CD4-positive, alpha-beta T cell (primary cell): ENCODE measurements around the gene ZDHHC12. TPM values are rescaled to one million over a fixed set of nuclear protein-coding genes. Genes with fewer than 3 reads are reported as not detected.
A peak's percentile ranks its signal among the peaks of the same experiment; 100 is the strongest.

Experiments used
- ATAC-seq: fragments of 200-7000 bp; cut with Tn5 transposase; one replicate; pipeline ENCODE4 v1.10.0; 2022; ENCODE audit warnings: mild to moderate bottlenecking; ENCODE audit not compliant: poor library complexity
- CTCF ChIA-PET: fragments of 350-600 bp; sonication (Branson Sonifier 250); formaldehyde crosslinking; loops from one replicate; lab custom pipeline; 2021; ENCODE audit warnings: antibody characterized with exemption, inconsistent platforms; lab: Charles Lee
- POLR2A ChIA-PET: fragments of 350-600 bp; sonication (Branson Sonifier 250); formaldehyde crosslinking; loops from one replicate; lab custom pipeline; 2021; ENCODE audit warnings: antibody characterized with exemption, inconsistent platforms; lab: Charles Lee
- DNase-seq, 14 experiments: peaks; one replicate each; pipeline ENCODE4 v3.0.0-alpha.2; 2013 to 2020; ENCODE audit warnings: mixed read lengths in 2 of 14
- H3K27ac ChIP-seq, 2 donors: one replicate each; pipeline versions ENCODE4 v1.5.1 to v1.7.0; 2013; ENCODE audit warnings: low read length in 2 of 2, low read depth in 1 of 2, mild to moderate bottlenecking in 1 of 2
- H3K27me3 ChIP-seq, 2 experiments: 1 replicate in 1 of 2; 2 replicates in 1 of 2; pipeline versions ENCODE4 v1.6.1 to v1.7.0; 2013; ENCODE audit warnings: low read length in 2 of 2, control low read depth in 1 of 2, mild to moderate bottlenecking in 1 of 2, moderate library complexity in 1 of 2; ENCODE audit not compliant: insufficient read depth in 2 of 2, control insufficient read depth in 1 of 2
- H3K36me3 ChIP-seq: one replicate; pipeline ENCODE4 v1.6.1; 2013; ENCODE audit warnings: low read length, control low read depth; ENCODE audit not compliant: insufficient read depth
- H3K4me1 ChIP-seq: one replicate; pipeline ENCODE4 v1.6.1; 2013; ENCODE audit warnings: low read length, control low read depth; ENCODE audit not compliant: insufficient read depth
- H3K4me3 ChIP-seq: one replicate; pipeline ENCODE4 v1.5.1; 2013; ENCODE audit warnings: mild to moderate bottlenecking, low read length, moderate library complexity
- H3K9me3 ChIP-seq, 2 experiments: 1 replicate in 1 of 2; 2 replicates in 1 of 2; pipeline versions ENCODE4 v1.6.1 to v1.7.0; 2013; ENCODE audit warnings: low read length in 2 of 2, mild to moderate bottlenecking in 2 of 2, control low read depth in 1 of 2, moderate library complexity in 1 of 2; ENCODE audit not compliant: control insufficient read depth in 1 of 2, insufficient read depth in 1 of 2
- H3K27ac Mint-ChIP-seq: one replicate; pipeline ENCODE4 v1.8.0; 2020; ENCODE audit warnings: mixed read lengths
- H3K27me3 Mint-ChIP-seq: one replicate; pipeline ENCODE4 v1.8.0; 2021; ENCODE audit warnings: mixed read lengths
- H3K36me3 Mint-ChIP-seq: one replicate; pipeline ENCODE4 v1.8.0; 2021; ENCODE audit warnings: low read depth, mixed read lengths
- H3K4me1 Mint-ChIP-seq: one replicate; pipeline ENCODE4 v1.8.0; 2021; ENCODE audit warnings: low read depth, mixed read lengths
- H3K4me3 Mint-ChIP-seq: one replicate; pipeline ENCODE4 v1.8.0; 2020; ENCODE audit warnings: mild to moderate bottlenecking, mixed read lengths
- H3K9me3 Mint-ChIP-seq: one replicate; pipeline ENCODE4 v1.8.0; 2020; ENCODE audit warnings: mixed read lengths
- CTCF ChIP-seq: fragments of 200-600 bp; IDR thresholded peaks from one replicate; pipeline ENCODE4 v1.8.0; 2022; ENCODE audit warnings: antibody characterized with exemption, mild to moderate bottlenecking
- intact Hi-C, 2 experiments: fragments of 100-400 bp; cut with DNase I in 1 of 2; cut with micrococcal nuclease in 1 of 2; formaldehyde crosslinking; loops; one replicate each; pipeline versions ENCODE4 v1.15.1 to v1.9.0; 2023 to 2025; cut with DNase I, micrococcal nuclease
- total RNA-seq, 174 experiments: library from RNA in 2 of 174; stranded (reverse) in 2 of 174; gene quantifications; one replicate each; pipeline ENCODE4 v1.2.3 and lab custom pipeline; 2021 to 2026

The ZDHHC12 gene
- total RNA-seq, 2 experiments from 2014 or later: 22.0 to 23.7 TPM

DNA sequence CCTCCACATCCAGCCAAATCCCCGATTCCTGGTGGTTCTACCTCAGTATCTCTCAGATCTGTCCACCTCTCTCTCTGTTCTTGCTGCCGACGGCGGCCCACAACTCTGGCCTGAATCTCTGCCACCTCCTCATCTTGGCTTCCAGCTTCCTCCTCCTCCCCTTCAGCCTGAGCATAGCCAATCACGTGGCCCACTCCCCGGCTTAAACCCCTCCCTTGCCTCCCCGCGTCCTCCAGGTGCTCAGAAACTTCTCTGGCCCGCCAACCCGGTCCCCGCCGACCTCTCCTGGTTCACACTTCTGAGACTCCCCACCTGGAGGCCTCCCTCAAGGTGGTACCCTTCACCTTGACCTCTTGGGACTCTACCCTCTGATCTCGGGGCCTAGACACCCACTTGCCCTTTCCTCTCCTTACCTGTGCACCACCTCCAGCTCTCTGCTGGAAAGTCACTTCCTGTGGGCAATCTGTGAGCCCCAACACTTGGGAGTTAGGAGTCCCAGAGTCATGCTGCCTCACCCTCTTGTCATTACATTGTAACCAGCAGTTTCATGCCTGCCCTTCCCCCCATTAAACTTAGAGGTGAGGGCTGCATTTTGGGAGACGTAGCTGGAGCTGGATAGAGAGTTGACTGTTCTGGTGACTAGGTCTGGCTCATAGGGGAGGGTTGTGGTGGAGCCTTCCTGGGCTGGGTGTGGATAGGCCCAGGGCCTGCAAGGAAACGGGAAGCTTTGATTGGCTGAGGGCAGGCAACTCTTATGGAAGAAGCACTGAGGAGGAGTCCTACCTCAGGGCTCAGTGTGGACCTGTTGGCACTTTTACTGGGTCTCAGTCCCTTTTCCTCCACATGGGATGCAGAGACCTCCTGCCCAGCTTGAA is 39.4 kb downstream of the ZDHHC12 start:
- intact Hi-C loops: loop anchor here in 1 of 2 experiments (5.0 kb wide), 2 partner anchors 37 to 38 kb away; partner anchors contain the start of gene ZDHHC12
- POLR2A ChIA-PET: interaction anchor here (0.7 to 2.3 kb wide), 7 partner anchors 13 to 134 kb away, joined by 3 to 16 read pairs (median 5); partner anchors contain the start of genes DYNC2I2, ENDOG, PKN3 and ZDHHC12
- H3K27me3 Mint-ChIP-seq: no peaks in the 10 kb centered on the region
- peak overlapping the region; percentile 95 for H3K4me3 Mint-ChIP-seq
- TF ChIP-seq CTCF: no peak
- H3K36me3 ChIP-seq: no peaks in the 10 kb centered on the region
- peak overlapping the region; percentile 91 for H3K27ac Mint-ChIP-seq
- peak overlapping the region; percentile 52 to 71 for H3K27ac ChIP-seq
- H3K9me3 Mint-ChIP-seq: no peaks in the 10 kb centered on the region
- peaks cover 49% of the 10 kb centered on the region for H3K4me1 Mint-ChIP-seq
- DNase-seq (peak; percentile 53 to 86 (median 68)), ATAC-seq (peak; percentile 50)
- CTCF ChIA-PET: interaction anchor here (2.3 to 2.5 kb wide), 2 partner anchors 17 to 134 kb away, joined by 7 read pairs; partner anchors contain the start of genes ENDOG and PKN3
- H3K36me3 Mint-ChIP-seq: peaks cover 13% of the 10 kb centered on the region
- H3K4me1 ChIP-seq: peaks cover 58% of the 10 kb centered on the region
- no peaks in the 10 kb centered on the region for H3K9me3 ChIP-seq
- no peaks in the 10 kb centered on the region for H3K27me3 ChIP-seq
- peak overlapping the region; percentile 75 for H3K4me3 ChIP-seq

DNA sequence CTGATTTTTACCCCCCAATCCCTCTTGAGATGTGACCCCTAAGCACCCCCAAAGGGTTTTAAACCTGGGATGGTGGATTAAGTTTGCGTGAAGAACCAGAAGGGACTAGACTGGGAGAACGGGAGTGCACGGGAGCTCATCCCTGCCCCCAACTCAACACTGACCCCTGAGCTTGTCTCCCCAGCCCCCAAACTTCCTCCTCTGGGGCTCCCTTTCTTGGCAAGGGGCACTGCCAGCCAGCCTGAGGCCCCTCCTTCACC is 39.9 kb downstream of the ZDHHC12 start:
- intact Hi-C loops: no loop called here
- no peak for TF ChIP-seq CTCF
- Mint-ChIP-seq H3K4me1 (peaks cover 49% of the 10 kb centered on the region), H3K27me3 (no peaks in the 10 kb centered on the region), H3K27ac (peak overlapping the region; percentile 91), H3K4me3 (peak overlapping the region; percentile 95), H3K36me3 (peaks cover 13% of the 10 kb centered on the region), H3K9me3 (no peaks in the 10 kb centered on the region)
- ChIA-PET CTCF (interaction anchor here (2.3 to 2.5 kb wide), 2 partner anchors 18 to 135 kb away, joined by 7 read pairs; partner anchors contain the start of genes ENDOG and PKN3), POLR2A (interaction anchor here (0.7 to 2.3 kb wide), 7 partner anchors 13 to 135 kb away, joined by 3 to 16 read pairs (median 5); partner anchors contain the start of genes DYNC2I2, ENDOG, PKN3 and ZDHHC12)
- H3K36me3 ChIP-seq: no peaks in the 10 kb centered on the region
- DNase-seq (no peak), ATAC-seq (no peak)
- peaks cover 58% of the 10 kb centered on the region for H3K4me1 ChIP-seq
- H3K27me3 ChIP-seq: no peaks in the 10 kb centered on the region
- peak overlapping the region; percentile 52 to 53 for H3K27ac ChIP-seq
- H3K4me3 ChIP-seq: peak overlapping the region; percentile 75
- H3K9me3 ChIP-seq: no peaks in the 10 kb centered on the region

GRCh38 chr9:128683340-128684064 is 40.4 kb downstream of the ZDHHC12 start:
- intact Hi-C loops: no loop called here
- Histone ChIP-seq H3K4me1 (peaks cover 56% of the 10 kb centered on the region), H3K4me3 (peak overlapping the region; percentile 75), H3K27me3 (no peaks in the 10 kb centered on the region), H3K36me3 (no peaks in the 10 kb centered on the region), H3K9me3 (no peaks in the 10 kb centered on the region), H3K27ac (peak overlapping the region; percentile 52 to 53)
- no peak for TF ChIP-seq CTCF
- H3K27me3 Mint-ChIP-seq: no peaks in the 10 kb centered on the region
- ChIA-PET CTCF (interaction anchor here (1.0 kb wide), 1 partner anchor 21 kb away, joined by 3 read pairs; no protein-coding TSS in a partner anchor), POLR2A (interaction anchor here (0.7 to 2.3 kb wide), 6 partner anchors 14 to 135 kb away, joined by 3 to 16 read pairs (median 6); partner anchors contain the start of genes DYNC2I2, ENDOG and ZDHHC12)
- H3K36me3 Mint-ChIP-seq: peaks cover 12% of the 10 kb centered on the region
- peak overlapping the region; percentile 91 for H3K27ac Mint-ChIP-seq
- ATAC-seq (no peak), DNase-seq (peak in 4 of 14 experiments; percentile 33 to 61 (median 50))
- no peaks in the 10 kb centered on the region for H3K9me3 Mint-ChIP-seq
- peak overlapping the region; percentile 95 for H3K4me3 Mint-ChIP-seq
- peaks cover 49% of the 10 kb centered on the region for H3K4me1 Mint-ChIP-seq
